ENCODE data around the gene TSEN15. TPM values are rescaled to one million over a fixed set of nuclear protein-coding genes. Genes with fewer than 3 reads are reported as not detected.

The TSEN15 gene
- total and polyA plus RNA-seq, 11 donors, result 23.5 to 32.3 (median 26.4) TPM

DNA sequence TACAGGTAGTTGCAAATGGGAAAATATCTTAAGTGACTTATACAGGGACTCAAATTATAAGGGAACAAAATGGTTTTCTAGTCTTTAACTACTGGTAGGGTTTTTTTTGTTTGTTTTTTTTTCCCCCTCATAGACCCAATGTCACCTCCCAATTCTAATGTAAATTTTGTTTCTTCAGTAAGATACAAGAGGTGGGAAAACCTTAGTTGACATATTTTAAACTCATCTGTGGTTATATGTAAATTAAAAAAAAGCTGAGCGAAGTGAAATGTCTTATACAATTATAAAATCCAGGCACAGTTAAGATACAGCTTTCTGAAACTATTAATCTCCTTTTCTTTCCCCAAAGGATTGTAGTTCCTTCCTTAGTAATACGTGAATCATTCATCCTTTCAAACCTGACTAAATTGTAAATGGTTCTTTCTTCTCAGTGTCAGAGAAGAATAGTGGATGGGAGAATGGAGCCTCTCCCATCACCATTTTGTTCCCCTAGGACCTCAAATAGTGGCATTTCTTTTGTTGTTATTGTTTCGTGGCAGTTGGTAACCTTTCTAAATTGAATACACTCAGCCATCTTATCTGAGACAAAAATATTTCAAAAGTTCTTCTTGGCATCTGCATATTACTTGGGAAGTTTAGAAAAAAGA lies 11.2 kb downstream of the TSEN15 start:
- DNase-seq (no peak), ATAC-seq (no peak)
- TF ChIP-seq POLR2A (IDR thresholded peaks at IDR 0.05), result no peak
- TF ChIP-seq, protein P1, sequence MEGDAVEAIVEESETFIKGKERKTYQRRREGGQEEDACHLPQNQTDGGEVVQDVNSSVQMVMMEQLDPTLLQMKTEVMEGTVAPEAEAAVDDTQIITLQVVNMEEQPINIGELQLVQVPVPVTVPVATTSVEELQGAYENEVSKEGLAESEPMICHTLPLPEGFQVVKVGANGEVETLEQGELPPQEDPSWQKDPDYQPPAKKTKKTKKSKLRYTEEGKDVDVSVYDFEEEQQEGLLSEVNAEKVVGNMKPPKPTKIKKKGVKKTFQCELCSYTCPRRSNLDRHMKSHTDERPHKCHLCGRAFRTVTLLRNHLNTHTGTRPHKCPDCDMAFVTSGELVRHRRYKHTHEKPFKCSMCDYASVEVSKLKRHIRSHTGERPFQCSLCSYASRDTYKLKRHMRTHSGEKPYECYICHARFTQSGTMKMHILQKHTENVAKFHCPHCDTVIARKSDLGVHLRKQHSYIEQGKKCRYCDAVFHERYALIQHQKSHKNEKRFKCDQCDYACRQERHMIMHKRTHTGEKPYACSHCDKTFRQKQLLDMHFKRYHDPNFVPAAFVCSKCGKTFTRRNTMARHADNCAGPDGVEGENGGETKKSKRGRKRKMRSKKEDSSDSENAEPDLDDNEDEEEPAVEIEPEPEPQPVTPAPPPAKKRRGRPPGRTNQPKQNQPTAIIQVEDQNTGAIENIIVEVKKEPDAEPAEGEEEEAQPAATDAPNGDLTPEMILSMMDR (IDR thresholded peaks at IDR 0.05), result no peak
- Histone ChIP-seq H3K27me3 (no peaks in the 10 kb centered on the region), H3K4me3 (no peak overlapping the region), H3K27ac (no peak overlapping the region), H3K36me3 (peaks cover 0 to 53% (median 7%) of the 10 kb centered on the region in 9 donors), H3K9me3 (no peaks in the 10 kb centered on the region), H3K4me1 (peaks cover 0 to 23% (median 6%) of the 10 kb centered on the region in 12 donors)
- WGBS, 4 donors, result 71 to 75% (median 72%) methylated on average over 3 of the region's 3 CpGs
- intact Hi-C loops (cut with DNase I), result no loop called here

- H3K4me1 ChIP-seq, result peaks cover 0 to 21% (median 6%) of the 10 kb centered on the region in 12 donors
- intact Hi-C loops (cut with DNase I), result no loop called here
- DNase-seq, result no peak
Measured at GRCh38 chr1:184065559-184065958, 14.0 kb downstream of the TSEN15 start.

DNA sequence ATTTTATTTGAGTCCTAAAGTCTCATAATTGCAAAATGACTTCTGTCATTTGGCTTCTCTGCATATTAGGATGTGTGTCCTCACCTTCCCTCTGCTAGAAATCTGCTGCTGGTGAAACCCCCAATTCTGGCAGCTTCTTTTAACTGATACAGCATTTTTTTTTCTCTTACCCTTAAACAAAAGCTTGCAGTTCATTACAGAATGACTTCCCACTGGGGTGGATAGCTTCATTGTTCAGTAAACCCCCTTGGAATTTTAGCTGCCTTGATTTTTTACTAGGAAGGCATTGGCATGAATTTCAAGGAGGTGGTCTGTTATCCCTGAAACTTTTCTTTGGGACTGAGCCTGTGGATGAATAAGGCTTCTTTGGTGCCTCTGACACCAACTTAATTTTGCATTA lies 16.8 kb downstream of the TSEN15 start:
- DNase-seq (no peak), ATAC-seq (no peak)
- TF ChIP-seq, protein P1 (IDR thresholded peaks at IDR 0.05), result no peak
- TF ChIP-seq POLR2A (IDR thresholded peaks at IDR 0.05), result no peak
- H3K36me3 ChIP-seq, result peaks cover 0 to 69% (median 6%) of the 10 kb centered on the region in 9 donors
- peaks cover 0 to 1% (median 0%) of the 10 kb centered on the region in 12 donors for H3K4me1 ChIP-seq
- no peaks in the 10 kb centered on the region for H3K27me3 ChIP-seq
- H3K4me3 ChIP-seq, result no peak overlapping the region
- H3K9me3 ChIP-seq, result no peaks in the 10 kb centered on the region
- no peak overlapping the region for H3K27ac ChIP-seq
- intact Hi-C loops (cut with DNase I), result no loop called here

More at GRCh38 chr1:184065559-184065958, 14.0 kb downstream of the TSEN15 start:
- TF ChIP-seq, protein P1 (IDR thresholded peaks at IDR 0.05), result no peak
- TF ChIP-seq POLR2A (IDR thresholded peaks at IDR 0.05), result no peak
- Histone ChIP-seq H3K4me3 (no peak overlapping the region), H3K27ac (no peak overlapping the region), H3K27me3 (no peaks in the 10 kb centered on the region), H3K36me3 (peaks cover 0 to 43% (median 4%) of the 10 kb centered on the region in 9 donors), H3K9me3 (no peaks in the 10 kb centered on the region)
- no peak for ATAC-seq

DNA sequence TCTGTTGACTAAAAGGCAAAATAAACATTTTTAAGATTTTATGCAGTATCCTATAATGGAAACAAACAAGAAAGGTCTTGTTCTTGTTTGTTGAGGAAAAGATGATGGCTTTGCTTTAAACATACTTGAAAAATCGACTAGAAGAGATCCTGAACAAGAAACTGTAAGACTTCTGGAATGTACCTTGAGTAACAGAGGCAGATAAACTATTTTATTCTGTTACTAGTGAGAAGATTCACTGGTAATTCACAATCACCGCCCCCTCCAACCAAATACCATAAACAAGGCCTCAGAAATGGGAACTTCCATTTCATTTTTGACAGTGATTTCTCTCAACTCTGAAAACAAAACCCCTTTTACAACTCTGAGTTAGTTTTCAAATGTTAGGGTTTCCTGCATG lies 18.1 kb downstream of the TSEN15 start:
- intact Hi-C loops (cut with DNase I), result loop anchor here (10.0 kb wide), 7 partner anchors 275 to 625 kb away; partner anchors contain the start of gene C1orf21 (in 2 of the 10)
- H3K9me3 ChIP-seq, result no peaks in the 10 kb centered on the region
- ATAC-seq, result no peak
- peaks cover 0 to 67% (median 6%) of the 10 kb centered on the region in 9 donors for H3K36me3 ChIP-seq
- H3K4me1 ChIP-seq, result peaks cover 0 to 2% (median 0%) of the 10 kb centered on the region in 12 donors
- no peak overlapping the region for H3K4me3 ChIP-seq
- H3K27ac ChIP-seq, result no peak overlapping the region
- WGBS, 4 donors, result 71 to 81% (median 75%) methylated on average over 2 of the region's 2 CpGs
- no peaks in the 10 kb centered on the region for H3K27me3 ChIP-seq
- no peak for TF ChIP-seq POLR2A (IDR thresholded peaks at IDR 0.05)
- TF ChIP-seq, protein P1 (IDR thresholded peaks at IDR 0.05), result no peak
- no peak for DNase-seq

Measured in heart left ventricle (tissue), 16 donors.